CMK (cell line): ENCODE results near the gene RHNO1.

Source experiments
- DNase-seq: peaks from one replicate; pipeline ENCODE4 v3.0.0-alpha.2; 2010; ENCODE audit warnings: low read depth

Gene RHNO1, protein sequence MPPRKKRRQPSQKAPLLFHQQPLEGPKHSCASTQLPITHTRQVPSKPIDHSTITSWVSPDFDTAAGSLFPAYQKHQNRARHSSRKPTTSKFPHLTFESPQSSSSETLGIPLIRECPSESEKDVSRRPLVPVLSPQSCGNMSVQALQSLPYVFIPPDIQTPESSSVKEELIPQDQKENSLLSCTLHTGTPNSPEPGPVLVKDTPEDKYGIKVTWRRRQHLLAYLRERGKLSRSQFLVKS

DNA sequence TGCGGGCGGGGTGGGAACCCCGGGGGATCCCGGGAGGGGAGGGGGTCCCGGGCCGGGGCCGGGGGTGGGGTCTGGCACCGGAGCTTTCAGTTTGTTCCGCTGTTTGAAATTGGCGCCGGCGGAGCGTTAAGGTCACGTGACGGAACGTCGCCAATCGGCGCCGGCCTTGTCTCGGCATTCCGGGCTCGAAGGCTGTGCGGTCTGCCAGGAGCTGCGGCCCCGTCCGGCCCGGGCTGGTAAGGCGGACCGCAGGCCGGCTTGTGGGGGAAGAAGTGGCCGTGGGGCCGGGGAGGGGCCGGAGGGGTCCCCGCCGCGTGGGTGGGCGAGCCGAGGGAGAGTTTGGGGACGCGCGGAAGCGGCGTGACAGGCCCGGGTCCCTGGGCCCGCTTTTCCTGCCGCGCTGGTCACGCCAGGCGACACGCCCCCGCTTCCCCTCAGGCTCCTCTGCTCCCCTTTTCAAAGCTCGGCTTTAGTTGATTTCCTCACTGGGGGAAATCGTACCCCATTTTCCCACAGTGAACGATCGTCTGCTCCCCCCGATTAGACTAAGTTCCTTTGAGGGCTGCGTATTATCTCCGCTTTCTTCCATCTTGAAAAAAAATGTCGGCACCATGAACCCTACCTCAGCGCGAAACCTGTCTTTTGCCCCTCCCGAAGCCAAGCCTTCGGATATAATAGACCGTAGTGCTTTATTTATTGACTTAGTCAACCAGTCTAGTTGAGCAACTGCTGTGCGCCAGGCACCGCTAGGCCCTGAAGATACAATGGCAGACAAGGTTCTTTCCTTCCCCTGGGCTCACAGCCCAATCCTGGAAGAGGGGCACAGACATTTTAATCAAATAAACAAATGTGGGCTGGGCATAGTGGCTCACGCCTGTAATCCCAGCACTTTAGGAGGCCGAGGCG lies at the start of gene RHNO1, which contains the start of gene FOXM1:
Gene RHNO1 (plus strand): TSS at position 177 of the 906 bp plus-strand sequence. CDS start 8,144 bp downstream, outside the sequence.
Gene FOXM1 (minus strand): TSS at position 128 of the 906 bp plus-strand sequence. CDS start 2,696 bp downstream, outside the sequence.
- DNase-seq: peak; percentile 65

DNA sequence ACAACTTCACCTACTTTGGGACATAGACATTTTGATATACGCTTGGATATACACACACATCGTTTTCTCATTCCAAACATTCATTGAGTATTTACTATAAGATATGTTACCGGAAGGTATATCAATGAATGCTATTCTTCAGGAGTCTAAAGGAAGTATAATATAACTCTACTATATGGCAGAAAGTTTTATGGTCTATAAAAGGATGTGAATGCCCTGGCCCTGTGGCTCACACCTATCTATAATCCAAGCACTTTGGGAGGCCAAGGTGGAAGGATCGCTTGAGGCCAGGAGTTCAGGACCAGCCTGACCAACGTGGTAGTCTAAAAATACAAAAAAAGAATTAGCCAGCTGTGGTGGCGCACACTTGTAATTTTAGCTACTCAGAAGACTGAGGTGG lies 47.7 kb upstream of the RHNO1 start:
- DNase-seq: no peak

DNA sequence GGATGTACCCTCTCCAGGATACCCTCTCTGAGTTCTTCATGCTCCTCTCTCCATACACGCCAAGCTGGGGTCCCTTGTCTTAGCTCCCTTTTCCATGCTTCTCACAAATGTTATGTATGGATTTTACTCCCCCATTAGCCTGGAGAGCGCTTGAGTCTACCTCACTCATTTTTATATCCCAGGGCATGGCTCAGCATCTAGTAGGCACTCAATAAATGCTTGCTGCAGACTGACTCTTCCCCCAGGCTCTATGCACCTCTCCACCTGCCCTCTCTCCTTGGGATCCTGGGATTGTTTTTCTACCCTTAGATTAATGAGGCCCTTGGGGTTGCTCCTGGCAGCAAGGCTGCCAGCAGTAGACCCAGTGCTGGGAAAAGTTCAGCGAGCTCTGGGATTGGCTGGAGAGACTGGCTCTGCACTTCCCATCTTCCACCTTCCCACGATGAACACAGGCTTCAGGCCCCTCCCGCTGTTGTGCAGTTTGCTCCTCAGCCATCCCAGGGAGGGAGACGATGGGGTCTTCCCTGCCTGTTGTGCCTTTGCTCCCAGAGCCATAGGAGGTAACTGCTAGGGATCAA lies 44.4 kb upstream of the RHNO1 start:
- DNase-seq: no peak

DNA sequence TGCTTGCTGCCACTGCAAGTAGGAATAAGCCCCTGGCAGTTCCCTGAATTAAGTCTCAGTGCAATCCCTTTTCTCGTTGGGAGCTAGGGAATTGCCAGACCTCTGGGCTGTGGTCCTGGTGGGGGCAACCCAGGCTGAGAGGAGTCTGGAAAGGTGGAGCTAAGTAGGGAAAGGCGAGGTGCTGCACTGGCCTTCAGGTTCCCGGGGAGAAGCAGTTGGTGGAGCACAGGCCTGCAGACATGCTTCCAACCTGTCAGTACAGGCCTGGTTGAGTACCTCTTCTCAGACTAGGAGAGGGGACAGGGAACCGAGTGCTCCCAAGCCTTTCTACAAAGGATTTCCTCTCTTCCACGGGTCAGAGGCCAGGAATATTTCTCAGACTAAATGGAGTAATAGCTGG lies 43.7 kb upstream of the RHNO1 start:
- DNase-seq: no peak

DNA sequence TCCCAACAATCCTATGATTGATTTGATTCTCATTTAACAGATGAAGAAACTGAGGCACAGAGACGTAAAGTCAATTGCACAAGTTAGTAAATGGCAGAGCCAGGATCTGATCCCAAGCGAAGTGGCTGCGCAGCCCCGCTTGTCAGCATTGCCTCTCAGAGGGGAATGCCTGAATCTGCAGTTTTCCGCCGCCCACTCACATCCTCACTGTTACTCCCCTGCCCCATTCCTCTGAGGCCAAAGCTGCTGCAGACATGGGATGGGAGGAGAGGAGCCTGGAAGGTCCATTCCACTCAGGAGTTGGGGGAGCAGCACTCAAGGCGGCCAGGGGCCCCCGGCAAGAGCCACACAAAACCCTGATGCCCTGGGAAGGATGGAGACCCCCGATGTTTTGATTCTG lies 43.2 kb upstream of the RHNO1 start:
- no peak for DNase-seq

DNA sequence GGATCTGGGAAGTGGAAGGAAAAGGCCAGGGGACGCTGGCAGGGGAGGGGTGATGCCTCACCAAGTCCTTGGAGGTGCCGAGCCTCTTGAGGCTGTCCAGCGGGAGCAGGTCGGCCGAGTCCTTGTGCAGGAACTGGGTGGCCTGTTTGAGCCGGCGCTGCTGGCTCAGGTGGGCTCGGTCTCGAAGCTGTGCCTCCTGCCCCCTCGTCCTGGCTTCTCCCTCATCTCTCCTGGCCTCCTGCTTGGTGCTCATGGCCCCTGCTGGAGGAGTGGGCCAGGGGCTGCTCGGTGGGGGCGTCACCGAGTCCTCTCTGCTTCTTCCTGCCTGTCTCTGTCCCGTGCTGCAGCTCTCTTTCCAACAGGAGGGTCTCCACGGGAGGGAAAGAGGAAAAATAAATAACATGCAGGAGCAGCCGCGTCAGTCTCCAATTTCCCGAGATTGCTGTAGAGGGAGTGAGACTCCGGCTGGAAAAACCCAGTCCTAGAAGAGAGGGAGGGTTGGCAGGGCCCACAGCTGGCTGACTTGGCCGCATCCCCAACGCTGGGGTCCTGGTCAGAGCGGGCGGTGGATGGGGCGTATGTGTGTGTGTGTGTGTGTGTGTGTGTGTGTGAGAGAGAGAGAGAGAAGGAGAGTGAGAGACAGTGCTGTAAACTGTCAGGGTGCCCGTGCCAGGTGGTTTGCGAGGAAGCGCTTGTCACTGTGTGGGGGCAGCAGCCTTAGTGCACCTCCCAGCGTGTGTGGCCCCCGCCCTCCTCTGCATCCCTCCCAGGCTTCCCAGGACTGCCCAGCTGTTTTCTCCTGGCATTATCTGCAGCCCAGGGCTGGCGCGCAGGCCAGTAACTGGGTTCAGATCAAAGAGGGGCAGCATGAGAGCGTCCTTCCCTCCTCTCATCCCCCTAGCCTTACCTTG lies 42.2 kb upstream of the RHNO1 start, which contains the start of gene NRIP2:
Gene NRIP2 (minus strand): TSS at position 455 of the 911 bp plus-strand sequence. CDS start 52 bp downstream, at position 403.
- DNase-seq: no peak

DNA sequence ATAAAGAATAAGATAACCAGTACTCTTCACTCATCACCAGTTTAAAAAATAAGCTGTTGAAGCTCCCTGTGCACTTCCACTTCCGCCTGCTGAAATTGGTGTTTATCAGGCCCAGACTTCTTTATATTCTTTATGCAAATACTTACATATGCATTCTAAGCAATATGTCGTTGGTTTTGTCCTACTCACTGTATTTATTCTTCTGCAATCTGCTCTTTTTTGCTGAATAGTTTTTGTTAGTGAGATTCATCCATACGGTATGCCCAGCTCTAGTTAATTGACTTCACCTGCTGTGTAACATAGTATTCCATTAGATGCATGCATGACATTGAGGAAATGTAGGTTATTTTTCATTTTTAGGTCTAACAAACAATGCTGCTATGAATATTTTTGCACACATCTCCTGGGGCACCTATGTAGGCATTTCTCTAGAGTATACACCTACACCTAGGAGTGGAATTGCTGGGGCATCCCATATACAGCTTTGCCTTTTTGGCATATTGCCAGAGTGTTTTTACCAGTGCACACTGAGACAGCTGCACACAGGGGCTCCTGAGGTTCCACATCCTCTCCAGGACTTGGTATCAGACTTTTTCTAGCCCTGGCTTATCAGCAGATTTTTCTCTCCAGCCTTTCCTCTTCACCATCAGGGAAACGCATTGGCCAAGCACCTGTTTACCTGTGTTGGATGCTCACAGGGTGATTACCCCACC lies 41.2 kb upstream of the RHNO1 start:
- no peak for DNase-seq

DNA sequence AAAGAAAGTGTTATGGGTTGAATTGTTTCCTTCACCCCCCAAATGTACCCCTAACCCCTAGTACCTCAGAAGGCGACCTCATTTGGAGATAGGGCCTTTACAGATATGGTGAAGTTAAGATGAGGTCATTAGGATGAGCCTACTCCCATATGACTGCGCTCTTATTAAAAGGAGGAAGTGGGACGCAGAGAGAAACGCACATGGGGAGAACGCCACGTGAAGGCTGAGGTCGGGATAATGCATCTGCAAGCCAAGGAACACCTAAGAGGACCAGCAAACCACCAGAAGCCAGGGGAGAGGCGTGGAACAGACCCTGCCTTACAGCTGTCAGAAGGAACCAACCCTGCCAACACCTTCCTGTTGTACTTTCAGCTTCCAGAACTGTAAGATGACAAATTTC lies 40.4 kb upstream of the RHNO1 start:
- no peak for DNase-seq

DNA sequence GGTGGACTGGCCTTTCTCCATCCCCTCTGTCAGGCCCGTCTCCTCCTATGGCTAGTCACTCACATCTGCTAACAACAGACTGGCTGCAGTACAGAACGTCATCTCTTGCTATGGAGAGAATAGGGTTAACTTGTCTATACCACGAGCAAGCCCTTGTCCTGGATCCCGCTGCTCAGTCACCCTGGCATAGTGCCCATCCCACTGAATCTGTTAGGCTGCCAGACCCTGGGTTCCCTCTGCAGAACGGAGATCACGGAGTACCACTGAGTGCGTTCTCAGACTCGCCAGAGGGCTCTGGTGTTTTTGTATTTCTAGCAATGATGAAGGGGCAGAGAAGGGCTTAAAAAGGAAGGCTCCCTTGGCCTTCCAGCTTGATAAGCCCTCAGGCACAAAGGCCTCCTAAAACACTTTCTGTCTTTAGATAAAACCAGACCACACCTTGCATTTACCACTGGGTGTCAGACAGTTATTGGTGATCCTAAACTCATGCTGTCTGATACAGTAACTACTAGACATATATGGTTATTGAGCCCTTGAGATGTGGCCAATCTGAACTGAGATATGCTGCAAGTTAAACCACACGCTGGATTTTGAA lies 35.9 kb upstream of the RHNO1 start:
- DNase-seq: no peak

DNA sequence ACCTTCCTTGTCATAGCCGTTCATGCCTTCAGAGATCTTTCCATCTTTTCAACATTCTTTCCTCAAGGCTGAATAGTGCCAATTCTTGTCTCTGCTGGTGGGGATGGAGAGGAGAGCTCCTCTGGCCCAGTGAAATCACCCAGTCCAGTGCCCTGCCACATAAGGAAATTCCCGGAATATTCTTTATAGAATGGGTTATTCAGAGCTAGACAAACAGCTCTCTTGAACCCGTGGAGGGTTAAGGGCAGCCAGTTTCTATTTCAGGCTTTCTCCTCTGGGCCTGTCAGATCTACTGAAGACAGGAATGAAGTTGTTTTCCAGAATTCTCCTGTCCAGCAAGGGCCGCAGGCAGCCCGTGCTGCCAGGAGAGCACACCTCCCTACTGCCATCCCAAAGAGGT lies 34.1 kb upstream of the RHNO1 start:
- no peak for DNase-seq

DNA sequence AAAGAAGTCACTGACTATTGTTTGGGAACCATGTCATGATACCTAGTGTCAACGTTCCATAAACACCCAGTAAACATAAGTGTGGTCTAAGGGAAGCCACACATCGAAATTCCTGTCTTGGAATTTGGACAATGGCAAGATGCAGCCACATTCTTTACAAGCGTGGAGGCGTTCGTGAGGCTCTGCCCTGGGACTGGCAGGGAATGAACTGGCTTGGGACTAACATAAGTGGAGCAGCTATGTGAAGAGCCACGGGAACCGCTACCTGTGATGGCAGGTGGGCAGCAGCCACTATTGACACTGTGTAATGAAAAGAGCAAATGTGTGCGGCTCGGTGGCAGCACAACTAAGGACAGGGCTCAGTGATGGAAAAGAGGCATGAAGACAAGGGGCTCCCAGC lies 32.2 kb upstream of the RHNO1 start:
- no peak for DNase-seq

DNA sequence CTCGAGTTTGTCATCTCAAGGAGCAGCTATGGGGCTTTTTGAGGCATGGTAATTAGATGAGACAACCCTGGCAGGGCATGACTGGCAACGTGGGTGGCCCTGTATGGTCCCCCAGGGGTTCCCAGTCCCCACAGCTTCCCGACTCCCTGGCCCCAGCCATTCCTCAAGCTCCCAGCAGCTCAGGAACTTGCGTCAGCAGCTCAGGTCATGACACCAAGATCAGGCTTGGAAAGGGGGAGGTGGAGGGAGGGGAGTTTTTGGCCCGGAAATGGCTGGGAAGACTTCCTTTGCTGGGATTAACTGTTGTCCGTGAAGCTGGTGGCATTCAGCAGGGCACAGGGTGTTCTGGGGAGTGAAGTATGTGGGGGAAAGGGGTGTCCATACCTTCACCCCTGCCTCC lies 31.7 kb upstream of the RHNO1 start:
- DNase-seq: no peak

DNA sequence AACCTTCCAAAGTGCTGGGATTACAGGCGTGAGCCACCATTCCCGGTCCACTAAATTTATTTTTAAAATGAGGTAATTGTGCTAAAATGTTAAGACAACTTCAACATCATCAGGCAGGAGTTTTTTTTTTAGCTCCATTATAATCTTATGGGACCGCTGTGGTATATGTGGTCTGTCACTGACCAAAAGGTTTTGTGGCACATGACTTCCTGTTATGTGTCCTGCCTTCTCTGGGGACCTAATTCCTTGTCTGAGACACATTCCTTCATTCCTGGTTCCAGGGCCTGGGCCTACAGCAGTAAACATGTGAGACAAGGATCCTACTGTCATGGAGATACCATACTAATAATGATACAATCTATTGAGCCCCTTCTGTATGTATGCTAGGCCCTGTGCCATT lies 25.1 kb upstream of the RHNO1 start:
- DNase-seq: no peak

DNA sequence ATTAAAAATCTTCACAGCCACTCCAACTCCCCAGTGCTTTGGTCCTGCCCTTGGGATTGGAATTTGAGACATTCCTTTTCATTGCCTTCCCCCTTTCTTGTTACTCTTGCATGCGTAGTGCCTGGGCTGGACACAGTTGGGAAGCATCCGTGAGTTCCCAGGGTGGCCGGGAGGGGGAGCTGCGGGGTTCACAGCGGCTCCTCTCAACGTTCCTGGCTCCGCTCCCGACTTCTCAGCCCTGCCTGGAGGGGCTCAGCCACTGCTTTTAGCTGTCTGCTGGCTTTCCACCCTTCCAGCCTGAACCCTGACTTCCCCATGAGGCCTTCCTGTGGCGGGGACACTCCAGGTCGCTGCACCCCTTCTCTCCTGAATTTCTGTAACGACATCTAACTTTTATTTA lies 23.4 kb upstream of the RHNO1 start:
- no peak for DNase-seq

DNA sequence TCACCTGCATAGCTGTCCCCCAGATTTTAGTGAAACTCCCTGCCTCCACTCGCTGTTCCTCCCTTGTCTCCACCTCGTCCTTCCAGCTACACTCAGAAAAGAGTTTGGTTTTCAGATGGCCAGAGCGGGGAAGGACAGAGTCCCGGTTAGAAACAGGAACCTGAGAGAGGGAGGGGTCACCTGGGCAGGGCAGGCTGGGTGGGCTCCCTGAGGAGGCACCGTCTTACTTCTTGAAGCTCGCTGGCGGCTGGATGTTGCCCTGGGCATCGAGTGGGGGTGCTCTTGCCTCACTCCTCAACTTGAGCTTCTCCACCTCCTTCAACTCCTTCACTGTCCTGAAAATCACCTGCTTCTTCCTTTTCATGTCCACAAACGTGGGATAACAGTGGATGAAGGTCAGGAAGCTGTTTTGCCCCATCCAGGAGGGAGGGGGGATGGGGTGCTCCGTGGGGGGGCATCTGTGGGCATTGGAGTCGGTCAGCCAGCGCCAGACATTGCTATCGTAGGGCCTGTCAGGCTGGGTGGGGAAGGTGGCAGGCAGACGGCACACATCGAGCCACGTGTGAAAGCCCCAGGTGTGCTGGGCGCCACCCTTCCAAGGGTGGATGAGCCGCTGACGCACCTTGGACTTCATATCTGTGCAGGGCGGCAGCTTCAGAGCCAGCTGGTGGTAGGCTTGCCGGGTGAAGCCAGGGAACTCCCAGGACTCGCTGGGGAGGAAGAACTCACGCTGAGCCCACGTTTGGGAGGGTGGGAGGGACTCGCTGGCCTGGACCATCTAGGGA lies 22.2 kb upstream of the RHNO1 start:
- no peak for DNase-seq

DNA sequence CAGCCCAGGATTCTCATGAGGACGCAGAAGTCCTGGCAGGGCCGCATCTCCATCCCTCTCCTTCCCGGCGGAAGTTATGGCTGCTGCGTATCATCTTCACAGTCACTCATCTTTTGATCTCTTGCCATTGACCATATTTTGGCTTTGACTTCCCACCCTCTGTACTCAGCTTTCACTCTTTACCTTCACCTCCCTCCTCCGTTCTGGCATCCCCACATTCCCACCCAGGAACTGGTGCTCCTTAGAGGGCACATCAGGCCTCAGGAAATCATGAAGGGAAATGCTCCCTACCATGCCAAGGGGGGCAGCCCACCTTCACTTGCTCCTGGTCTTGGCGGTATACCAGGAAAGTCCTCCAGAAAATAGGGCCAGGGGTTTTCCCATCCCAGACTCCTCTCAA lies 21.5 kb upstream of the RHNO1 start:
- no peak for DNase-seq

DNA sequence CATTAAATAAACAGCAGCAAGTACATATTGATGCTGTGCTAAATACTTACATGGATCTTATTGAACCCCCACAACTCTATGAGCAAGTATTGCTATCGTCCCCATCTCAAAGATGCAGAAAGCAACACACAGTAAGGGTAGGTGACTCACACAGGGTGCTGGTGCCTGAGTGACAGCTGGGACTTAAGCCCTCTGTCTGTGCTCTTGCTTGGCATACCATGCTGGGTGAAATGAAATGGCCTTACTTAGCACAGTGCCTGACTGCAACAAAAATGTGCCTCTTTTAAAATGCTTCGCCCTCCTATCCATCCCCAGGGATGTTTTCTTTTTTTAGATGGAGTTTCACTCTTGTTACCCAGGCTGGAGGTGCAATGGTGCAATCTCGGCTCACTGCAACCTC lies 21.0 kb upstream of the RHNO1 start:
- DNase-seq: no peak

DNA sequence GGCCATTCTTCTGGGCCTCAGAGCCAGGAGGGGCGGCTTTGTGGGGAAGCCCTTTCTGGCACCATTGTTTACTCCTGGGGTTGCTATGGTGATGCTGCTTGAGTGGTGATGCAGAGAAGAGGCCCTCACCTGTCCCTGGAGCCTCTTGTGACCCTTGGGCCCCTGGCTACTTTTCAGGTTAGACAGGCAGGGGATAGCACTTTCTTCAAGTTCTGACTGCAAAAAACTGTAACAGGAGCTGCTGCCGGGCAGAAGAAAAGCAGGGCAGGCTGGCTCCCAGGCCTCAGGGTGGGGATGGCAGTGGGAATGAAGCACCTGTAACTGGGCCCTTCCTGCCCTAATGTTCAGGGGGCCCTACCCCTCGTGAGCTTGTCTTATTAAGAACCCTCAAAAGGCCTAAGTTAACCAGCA lies 20.0 kb upstream of the RHNO1 start, which contains the start of gene TEX52:
Gene TEX52 (minus strand): TSS at position 19 of the 411 bp plus-strand sequence. CDS start 13 bp downstream, at position 6.
- DNase-seq: no peak

DNA sequence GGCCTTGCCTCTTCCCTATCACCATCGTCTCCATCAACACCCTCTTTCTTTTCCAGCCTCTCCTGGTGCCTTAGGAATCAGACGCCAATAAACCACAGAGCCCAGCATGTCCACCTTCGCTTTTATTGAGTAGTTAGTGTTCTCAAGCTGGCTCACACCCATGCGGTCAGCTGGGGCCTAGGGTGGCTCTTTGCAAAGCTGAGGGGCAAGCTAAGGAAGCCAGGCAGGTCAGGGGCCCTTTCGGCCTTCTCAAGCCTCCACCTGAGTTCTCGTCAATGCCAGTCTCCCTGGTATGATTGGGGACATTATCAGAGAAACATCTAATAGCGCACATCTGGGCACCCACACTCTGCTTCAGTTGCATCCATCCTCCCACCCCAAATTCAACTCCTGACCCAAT lies 19.4 kb upstream of the RHNO1 start:
- DNase-seq: no peak

DNA sequence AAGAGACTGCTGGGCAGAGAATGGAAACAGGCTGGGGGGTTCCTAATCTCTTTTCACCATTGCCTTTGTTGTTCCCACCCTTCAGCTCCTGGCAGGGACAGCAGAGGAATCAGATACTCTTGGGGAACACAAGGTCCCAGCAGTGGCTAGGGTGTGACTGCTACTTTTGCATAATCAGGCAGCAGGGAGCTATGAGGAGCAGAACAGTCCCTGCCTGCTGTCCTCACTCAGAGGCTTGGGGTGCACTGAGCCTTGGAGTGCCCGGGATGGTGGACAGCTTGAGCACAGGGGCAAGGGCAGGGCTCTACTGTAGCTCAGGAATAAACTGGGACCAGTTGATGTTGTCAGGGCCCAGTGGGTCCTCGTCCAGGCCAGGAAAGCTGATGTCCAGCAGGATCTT lies 18.7 kb upstream of the RHNO1 start:
- no peak for DNase-seq
